Endothelial cell of umbilical vein (primary cell): Measurements from ENCODE around the gene CDK5R2.

ENCODE experiments used
- CTCF ChIP-seq, 2 donors: IDR thresholded peaks; 1 replicate in 1 of 2; 2 replicates in 1 of 2; pipeline ENCODE4 v1.5.1; 2011; ENCODE audit warnings: low read length in 2 of 2, mild to moderate bottlenecking in 2 of 2, moderate library complexity in 2 of 2, control low read depth in 1 of 2, inconsistent platforms in 1 of 2, low read depth in 1 of 2; ENCODE audit not compliant: insufficient read depth in 1 of 2; ENCODE audit errors: extremely low read depth in 1 of 2
- EZH2 ChIP-seq: IDR thresholded peaks from 2 replicates; pipeline ENCODE4 v1.6.1; 2012; ENCODE audit warnings: borderline replicate concordance, low read depth, mild to moderate bottlenecking, moderate library complexity, low read length, inconsistent platforms; ENCODE audit not compliant: severe bottlenecking
- POLR2A ChIP-seq: IDR thresholded peaks from 2 replicates; pipeline ENCODE4 v1.6.1; 2012; ENCODE audit warnings: low read depth, mild to moderate bottlenecking, control low read depth, low read length
- POLR2AphosphoS5 ChIP-seq: IDR thresholded peaks from 2 replicates; pipeline ENCODE4 v1.6.1; 2012; ENCODE audit warnings: low read depth, mild to moderate bottlenecking, control low read depth, low read length, moderate library complexity; ENCODE audit not compliant: insufficient read depth

GRCh38 chr2:218963601-218964000 lies 4.1 kb downstream of the CDK5R2 start:
- no peak for TF ChIP-seq POLR2A
- no peak for TF ChIP-seq EZH2
- TF ChIP-seq CTCF (IDR thresholded peaks at IDR 0.05; ENCODE audit: extremely low read depth in 1 of 2, insufficient read depth in 1 of 2, low read depth in 1 of 2, low read length in 2 of 2) = no peak
- TF ChIP-seq POLR2AphosphoS5 = no peak
